K562 (cell line): ENCODE results near the gene ADNP. TPM values are rescaled to one million over a fixed set of nuclear protein-coding genes. Genes with fewer than 3 reads are reported as not detected.

ENCODE experiments used
- AFF4 ChIP-seq: sonication (generic); formaldehyde crosslinking; IDR thresholded peaks from 2 replicates; pipeline ENCODE4 v1.8.0; 2023; ENCODE audit warnings: mild to moderate bottlenecking, missing genetic modification reagents
- BDP1 ChIP-seq: IDR thresholded peaks from 3 replicates; pipeline ENCODE4 v1.6.1; 2011; ENCODE audit not compliant: insufficient read length, insufficient read depth
- CBX3 ChIP-seq, 2 experiments: IDR thresholded peaks; 1 replicate in 1 of 2; 2 replicates in 1 of 2; pipeline ENCODE4 v1.6.1; 2012; ENCODE audit warnings: inconsistent platforms in 2 of 2, low read length in 2 of 2, borderline replicate concordance in 1 of 2, control low read depth in 1 of 2
- CHCHD3 ChIP-seq: fragments of 250-450 bp; sonication (Bioruptor Pico); IDR thresholded peaks from 2 replicates; pipeline ENCODE4 v2.1.2; 2022; ENCODE audit warnings: mild to moderate bottlenecking
- FOXP1 ChIP-seq: sonication (generic); formaldehyde crosslinking; IDR thresholded peaks from 2 replicates; pipeline ENCODE4 v1.8.0; 2022; ENCODE audit warnings: mild to moderate bottlenecking, missing genetic modification reagents
- FUS ChIP-seq: fragments of 200-400 bp; formaldehyde crosslinking; optimal IDR thresholded peaks from 2 replicates; pipeline ENCODE3; 2017; ENCODE audit warnings: low read depth, low read length
- GABPB1 ChIP-seq: sonication (generic); formaldehyde crosslinking; IDR thresholded peaks from 2 replicates; pipeline ENCODE4 v1.8.0; 2022; ENCODE audit warnings: mild to moderate bottlenecking, missing genetic modification reagents
- GATA2 ChIP-seq: sonication (generic); formaldehyde crosslinking; IDR thresholded peaks from 2 replicates; pipeline ENCODE4 v1.4.0; 2020; ENCODE audit warnings: mild to moderate bottlenecking, missing genetic modification reagents
- HDAC6 ChIP-seq: IDR thresholded peaks from 2 replicates; pipeline ENCODE4 v1.6.1; 2012; ENCODE audit warnings: low read depth, mild to moderate bottlenecking, control low read depth, inconsistent platforms, low read length, moderate library complexity
- HMGN3 ChIP-seq: IDR thresholded peaks from 2 replicates; pipeline ENCODE4 v1.6.1; 2011; ENCODE audit warnings: borderline replicate concordance, low read depth, mild to moderate bottlenecking, mixed read lengths, low read length; ENCODE audit not compliant: insufficient read length; ENCODE audit errors: extremely low read depth
- NUFIP1 ChIP-seq: fragments of 450-650 bp; IDR thresholded peaks from 2 replicates; pipeline ENCODE4 v1.6.1; 2018; ENCODE audit not compliant: partially characterized antibody
- PHB2 ChIP-seq: fragments of 450-650 bp; IDR thresholded peaks from 2 replicates; pipeline ENCODE4 v1.6.1; 2017; ENCODE audit warnings: low read depth
- POLR2AphosphoS2 ChIP-seq: IDR thresholded peaks from 2 replicates; pipeline ENCODE4 v1.6.1; 2012; ENCODE audit warnings: low read length, improper control_type of control experiment
- POLR2B ChIP-seq: fragments of 450-650 bp; IDR thresholded peaks from 2 replicates; pipeline ENCODE4 v1.6.1; 2018; ENCODE audit warnings: low read depth; ENCODE audit not compliant: partially characterized antibody
- TEAD4 ChIP-seq, 2 experiments: sonication (generic) in 1 of 2; formaldehyde crosslinking in 1 of 2; IDR thresholded peaks; 2 replicates each; pipeline versions ENCODE4 v1.6.1 to v1.8.0; 2012 to 2022; ENCODE audit warnings: borderline replicate concordance in 1 of 2, inconsistent platforms in 1 of 2, low read length in 1 of 2, mild to moderate bottlenecking in 1 of 2, missing genetic modification reagents in 1 of 2
- TFAM ChIP-seq: fragments of 250-450 bp; sonication (Bioruptor Pico); conservative IDR thresholded peaks from 2 replicates; pipeline ENCODE4 v1.5.0; 2021; ENCODE audit warnings: mild to moderate bottlenecking, moderate library complexity
- VEZF1 ChIP-seq: fragments of 200-800 bp; sonication (Bioruptor generic); IDR thresholded peaks from 2 replicates; pipeline ENCODE4 v1.6.1; 2017; ENCODE audit warnings: missing genetic modification characterization, missing compliant biosample characterization
- ZNF23 ChIP-seq: fragments of 250-450 bp; sonication (Bioruptor Pico); IDR thresholded peaks from 2 replicates; pipeline ENCODE4 v1.4.0; 2020; ENCODE audit warnings: mild to moderate bottlenecking
- ZNF507 ChIP-seq: conservative IDR thresholded peaks from 2 replicates; pipeline ENCODE4 v1.6.1; 2017; ENCODE audit warnings: missing genetic modification characterization, missing compliant biosample characterization
- ZNF561 ChIP-seq: fragments of 450-650 bp; formaldehyde crosslinking; conservative IDR thresholded peaks from 2 replicates; pipeline ENCODE4 v1.4.0; 2020; ENCODE audit warnings: mild to moderate bottlenecking, moderate library complexity
- ZNF778 ChIP-seq: fragments of 450-650 bp; formaldehyde crosslinking; IDR thresholded peaks from 2 replicates; pipeline ENCODE4 v1.4.0; 2020; ENCODE audit warnings: mild to moderate bottlenecking, moderate library complexity
- polyA plus RNA-seq, 8 experiments: library from polyadenylated mRNA; depleted of rRNA in 4 of 8; stranded (reverse) in 5 of 8; unstranded in 3 of 8; fragments of >200 nt; fragmentation: Nextera tagmentation in 2 of 8; fragmentation: Illumina TruSeq in 1 of 8; extraction: Ambion mirVana in 2 of 8; extraction: Trizol in 1 of 8; gene quantifications; 2 replicates each; pipeline versions ENCODE4 v1.2.1 to v1.2.3, GENCODE V29; 2011 to 2014; ENCODE audit warnings: inconsistent platforms in 1 of 8, missing spikeins in 1 of 8
- total RNA-seq, 7 experiments: library from RNA; depleted of rRNA in 6 of 7; stranded (reverse); fragments of >200 nt in 6 of 7; fragmentation: Illumina TruSeq in 2 of 7; extraction: Trizol in 2 of 7; gene quantifications; 2 replicates each; pipeline versions ENCODE4 v1.2.1 to v1.2.3, GENCODE V29; 2011 to 2021; ENCODE audit warnings: low replicate concordance in 1 of 7
- TF ChIP-seq, protein P1 (sequence below), 3 experiments: IDR thresholded peaks in 2 of 3; conservative IDR thresholded peaks in 1 of 3; 2 replicates each; pipeline ENCODE4 v1.5.1; 2011 to 2012; ENCODE audit warnings: low read length in 3 of 3, mild to moderate bottlenecking in 3 of 3, control low read depth in 2 of 3, improper control_type of control experiment in 1 of 3, inconsistent platforms in 1 of 3, low read depth in 1 of 3, mixed read lengths in 1 of 3, moderate library complexity in 1 of 3; ENCODE audit not compliant: insufficient read depth in 2 of 3

ADNP gene
- total and polyA plus RNA-seq, 9 of the 15 experiments (the other 6 are each of a cell fraction or from before 2014, with no cell fraction given): 17.8 to 59.9 (median 25.3) TPM

- TF ChIP-seq AFF4 (CRISPR knock-in tag): peak; percentile 98
- TF ChIP-seq HDAC6: no peak
- no peak for TF ChIP-seq BDP1
- no peak for TF ChIP-seq ZNF507
- no peak for TF ChIP-seq TFAM (CRISPR knock-in tag)
- peak; percentile 98 for TF ChIP-seq HMGN3
- no peak for TF ChIP-seq ZNF23
- TF ChIP-seq FOXP1 (CRISPR knock-in tag): peak; percentile 96
- no peak for TF ChIP-seq ZNF778 (CRISPR knock-in tag)
- TF ChIP-seq GATA2: no peak
- peak; percentile 52 for TF ChIP-seq NUFIP1
- TF ChIP-seq PHB2: no peak
- TF ChIP-seq, protein P1, sequence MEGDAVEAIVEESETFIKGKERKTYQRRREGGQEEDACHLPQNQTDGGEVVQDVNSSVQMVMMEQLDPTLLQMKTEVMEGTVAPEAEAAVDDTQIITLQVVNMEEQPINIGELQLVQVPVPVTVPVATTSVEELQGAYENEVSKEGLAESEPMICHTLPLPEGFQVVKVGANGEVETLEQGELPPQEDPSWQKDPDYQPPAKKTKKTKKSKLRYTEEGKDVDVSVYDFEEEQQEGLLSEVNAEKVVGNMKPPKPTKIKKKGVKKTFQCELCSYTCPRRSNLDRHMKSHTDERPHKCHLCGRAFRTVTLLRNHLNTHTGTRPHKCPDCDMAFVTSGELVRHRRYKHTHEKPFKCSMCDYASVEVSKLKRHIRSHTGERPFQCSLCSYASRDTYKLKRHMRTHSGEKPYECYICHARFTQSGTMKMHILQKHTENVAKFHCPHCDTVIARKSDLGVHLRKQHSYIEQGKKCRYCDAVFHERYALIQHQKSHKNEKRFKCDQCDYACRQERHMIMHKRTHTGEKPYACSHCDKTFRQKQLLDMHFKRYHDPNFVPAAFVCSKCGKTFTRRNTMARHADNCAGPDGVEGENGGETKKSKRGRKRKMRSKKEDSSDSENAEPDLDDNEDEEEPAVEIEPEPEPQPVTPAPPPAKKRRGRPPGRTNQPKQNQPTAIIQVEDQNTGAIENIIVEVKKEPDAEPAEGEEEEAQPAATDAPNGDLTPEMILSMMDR (IDR thresholded peaks at IDR 0.05 in 2 of 3, conservative IDR thresholded peaks at IDR 0.05 in 1 of 3; ENCODE audit: insufficient read depth in 2 of 3, low read depth in 1 of 3, low read length in 3 of 3): peak; percentile 74 to 93 (median 84)
- TF ChIP-seq VEZF1: peak; percentile 98
- no peak for TF ChIP-seq CHCHD3 (CRISPR knock-in tag)
- no peak; the same call in none of the 2 replicates for TF ChIP-seq TEAD4 (IDR thresholded peaks at IDR 0.05; ENCODE audit: low read length)
- 0 out of 2 replicates have a peak, but pooled peaks have one; percentile 36 for TF ChIP-seq TEAD4 (CRISPR knock-in tag; IDR thresholded peaks at IDR 0.05; ENCODE audit: borderline replicate concordance)
- peak; percentile 57 for TF ChIP-seq POLR2B
- TF ChIP-seq FUS: peak; percentile 85
- TF ChIP-seq CBX3 (IDR thresholded peaks at IDR 0.05; ENCODE audit: borderline replicate concordance in 1 of 2, low read length in 2 of 2): peak in 1 of 2 experiments; percentile 85; a peak in 1 of 3 replicates
- no peak for TF ChIP-seq ZNF561 (CRISPR knock-in tag)
- TF ChIP-seq POLR2AphosphoS2: peak; percentile 90; the same call in 1 of the 2 replicates
- TF ChIP-seq GABPB1 (CRISPR knock-in tag): peak; percentile 91
These were observed at the start of gene ADNP (continued) for GRCh38 chr20:50931306-50932015.
